ENCODE measurements around the gene CFLAR.

CFLAR gene

GRCh38 chr2:201126308-201127151, 10.6 kb downstream of the CFLAR start:
- H3K27me3 ChIP-seq (ENCODE audit: low read depth, low read length), result no peaks in the 10 kb centered on the region
- H3K9me3 ChIP-seq (ENCODE audit: insufficient read depth, low read length), result no peaks in the 10 kb centered on the region
- TF ChIP-seq CTCF (IDR thresholded peaks at IDR 0.05; ENCODE audit: low read depth, low read length) (no peak), EZH2phosphoT487 (IDR thresholded peaks at IDR 0.05; ENCODE audit: low read depth) (no peak)
- H3K4me2 ChIP-seq (ENCODE audit: low read length), result peak overlapping the region; percentile 94
- H3K36me3 ChIP-seq (replicated peaks; ENCODE audit: low read depth, low read length), result peaks cover 39% of the 10 kb centered on the region
- no peaks in the 10 kb centered on the region for H4K20me1 ChIP-seq (ENCODE audit: insufficient read depth, low read length)
- peaks cover 100% of the 10 kb centered on the region for H3K79me2 ChIP-seq (ENCODE audit: low read length)
- H3K27ac ChIP-seq (ENCODE audit: low read length), result peak overlapping the region; percentile 96
- H2AFZ ChIP-seq (ENCODE audit: low read depth, low read length), result no peak overlapping the region
- peaks cover 71% of the 10 kb centered on the region for H3K4me1 ChIP-seq (ENCODE audit: low read length)
- H3K4me3 ChIP-seq (ENCODE audit: low read length), result peak overlapping the region; percentile 89
- H3K9ac ChIP-seq (ENCODE audit: low read length), result peak overlapping the region; percentile 95

GRCh38 chr2:201127152-201127511, 11.2 kb downstream of the CFLAR start:
- TF ChIP-seq EZH2phosphoT487 (IDR thresholded peaks at IDR 0.05; ENCODE audit: low read depth) (no peak), CTCF (IDR thresholded peaks at IDR 0.05; ENCODE audit: low read depth, low read length) (no peak)
- Histone ChIP-seq H3K27ac (ENCODE audit: low read length) (peak overlapping the region; percentile 96), H3K36me3 (replicated peaks; ENCODE audit: low read depth, low read length) (peaks cover 40% of the 10 kb centered on the region), H3K4me3 (ENCODE audit: low read length) (peak overlapping the region; percentile 89), H3K9me3 (ENCODE audit: insufficient read depth, low read length) (no peaks in the 10 kb centered on the region), H3K4me1 (ENCODE audit: low read length) (peaks cover 65% of the 10 kb centered on the region), H3K79me2 (ENCODE audit: low read length) (peaks cover 100% of the 10 kb centered on the region), H3K9ac (ENCODE audit: low read length) (peak overlapping the region; percentile 95), H3K4me2 (ENCODE audit: low read length) (peak overlapping the region; percentile 94), H2AFZ (ENCODE audit: low read depth, low read length) (no peak overlapping the region), H3K27me3 (ENCODE audit: low read depth, low read length) (no peaks in the 10 kb centered on the region), H4K20me1 (ENCODE audit: insufficient read depth, low read length) (no peaks in the 10 kb centered on the region)

GRCh38 chr2:201127570-201127969, 11.6 kb downstream of the CFLAR start:
- peaks cover 37% of the 10 kb centered on the region for H3K36me3 ChIP-seq (replicated peaks; ENCODE audit: low read depth, low read length)
- no peaks in the 10 kb centered on the region for H3K27me3 ChIP-seq (ENCODE audit: low read depth, low read length)
- peak overlapping the region; percentile 96 for H3K27ac ChIP-seq (ENCODE audit: low read length)
- H4K20me1 ChIP-seq (ENCODE audit: insufficient read depth, low read length), result no peaks in the 10 kb centered on the region
- H3K9ac ChIP-seq (ENCODE audit: low read length), result peak overlapping the region; percentile 95
- peaks cover 60% of the 10 kb centered on the region for H3K4me1 ChIP-seq (ENCODE audit: low read length)
- H3K4me2 ChIP-seq (ENCODE audit: low read length), result peak overlapping the region; percentile 94
- H3K79me2 ChIP-seq (ENCODE audit: low read length), result peaks cover 100% of the 10 kb centered on the region
- peak overlapping the region; percentile 89 for H3K4me3 ChIP-seq (ENCODE audit: low read length)
- H2AFZ ChIP-seq (ENCODE audit: low read depth, low read length), result no peak overlapping the region
- no peak for TF ChIP-seq EZH2phosphoT487 (IDR thresholded peaks at IDR 0.05; ENCODE audit: low read depth)
- TF ChIP-seq CTCF (IDR thresholded peaks at IDR 0.05; ENCODE audit: low read depth, low read length), result no peak
- H3K9me3 ChIP-seq (ENCODE audit: insufficient read depth, low read length), result no peaks in the 10 kb centered on the region

GRCh38 chr2:201128033-201128432, 12.1 kb downstream of the CFLAR start:
- Histone ChIP-seq H3K4me1 (ENCODE audit: low read length) (peaks cover 56% of the 10 kb centered on the region), H4K20me1 (ENCODE audit: insufficient read depth, low read length) (peaks cover 3% of the 10 kb centered on the region; the same call in 1 of the 2 replicates), H3K9ac (ENCODE audit: low read length) (peak overlapping the region; percentile 95), H3K36me3 (replicated peaks; ENCODE audit: low read depth, low read length) (peaks cover 37% of the 10 kb centered on the region), H3K27ac (ENCODE audit: low read length) (peak overlapping the region; percentile 96), H3K27me3 (ENCODE audit: low read depth, low read length) (no peaks in the 10 kb centered on the region), H2AFZ (ENCODE audit: low read depth, low read length) (no peak overlapping the region), H3K4me2 (ENCODE audit: low read length) (peak overlapping the region; percentile 94), H3K79me2 (ENCODE audit: low read length) (peaks cover 100% of the 10 kb centered on the region), H3K4me3 (ENCODE audit: low read length) (peak overlapping the region; percentile 89), H3K9me3 (ENCODE audit: insufficient read depth, low read length) (no peaks in the 10 kb centered on the region)
- no peak for TF ChIP-seq EZH2phosphoT487 (IDR thresholded peaks at IDR 0.05; ENCODE audit: low read depth)
- no peak for TF ChIP-seq CTCF (IDR thresholded peaks at IDR 0.05; ENCODE audit: low read depth, low read length)
